H1 (cell line): ENCODE results near the gene C2CD4C. TPM values are rescaled to one million over a fixed set of nuclear protein-coding genes. Genes with fewer than 3 reads are reported as not detected.

Experiments used
- CTCF ChIA-PET: fragments of 300-600 bp; sonication (Branson Sonifier 250); formaldehyde crosslinking; loops from one replicate; lab custom pipeline; 2021; ENCODE audit not compliant: partially characterized antibody; lab: Charles Lee
- POLR2A ChIA-PET: fragments of 300-600 bp; sonication (Branson Sonifier 250); formaldehyde crosslinking; loops from one replicate; lab custom pipeline; 2021; ENCODE audit warnings: inconsistent platforms; ENCODE audit not compliant: partially characterized antibody; lab: Charles Lee
- DNase-seq, 2 experiments: peaks; one replicate each; pipeline versions ENCODE4 v3.0.0 to v3.0.0-alpha.2; 2010 to 2022; ENCODE audit warnings: low spot score in 2 of 2, low read depth in 1 of 2, mixed read lengths in 1 of 2
- FAIRE-seq: peaks from 2 replicates; lab custom pipeline; 2011; peaks lifted over from hg19 to GRCh38; lab: Jason Lieb, UNC
- H2AFZ ChIP-seq: 2 replicates; pipeline ENCODE4 v1.8.1; 2012; ENCODE audit warnings: low read length, inconsistent platforms
- H2AK5ac ChIP-seq: 2 replicates; pipeline ENCODE4 v1.6.1; 2013; ENCODE audit warnings: low read depth, low read length
- H2BK120ac ChIP-seq: replicated peaks from 2 replicates; pipeline ENCODE3; 2013; ENCODE audit warnings: low read depth, low read length, inconsistent platforms
- H2BK12ac ChIP-seq: 2 replicates; pipeline ENCODE4 v1.6.1; 2013; ENCODE audit warnings: low read depth, low read length
- H2BK15ac ChIP-seq: 2 replicates; pipeline ENCODE4 v1.6.1; 2013; ENCODE audit warnings: low read length
- H2BK20ac ChIP-seq: 2 replicates; pipeline ENCODE4 v1.6.1; 2013; ENCODE audit warnings: low read length
- H2BK5ac ChIP-seq: 2 replicates; pipeline ENCODE4 v1.6.1; 2013; ENCODE audit warnings: low read depth, low read length
- H3K14ac ChIP-seq: 2 replicates; pipeline ENCODE4 v1.6.1; 2013; ENCODE audit warnings: inconsistent platforms; ENCODE audit not compliant: insufficient read length
- H3K18ac ChIP-seq: 2 replicates; pipeline ENCODE4 v1.6.1; 2013; ENCODE audit warnings: low read length; ENCODE audit errors: extremely low read depth
- H3K23ac ChIP-seq: 2 replicates; pipeline ENCODE4 v1.6.1; 2013; ENCODE audit warnings: inconsistent platforms; ENCODE audit not compliant: insufficient read length
- H3K23me2 ChIP-seq: 2 replicates; pipeline ENCODE4 v1.6.1; 2013; ENCODE audit warnings: low read depth, low read length
- H3K27ac ChIP-seq: 2 replicates; pipeline ENCODE4 v1.6.1; 2011; ENCODE audit warnings: low read depth, low read length, inconsistent platforms
- H3K27me3 ChIP-seq, 4 experiments: replicated peaks in 1 of 4; 1 replicate in 1 of 4; 2 replicates in 3 of 4; pipeline versions ENCODE4 v1.6.1 to v1.8.1; 2011 to 2013; ENCODE audit warnings: low read length in 3 of 4, mild to moderate bottlenecking in 3 of 4, inconsistent platforms in 2 of 4, mixed read lengths in 2 of 4, moderate library complexity in 1 of 4; ENCODE audit not compliant: control insufficient read depth in 3 of 4, insufficient read depth in 3 of 4; ENCODE audit errors: extremely low read depth in 1 of 4
- H3K36me3 ChIP-seq, 4 experiments: 2 replicates each; pipeline versions ENCODE4 v1.6.1 to v1.8.1; 2011 to 2013; ENCODE audit warnings: mild to moderate bottlenecking in 4 of 4, low read length in 3 of 4, moderate library complexity in 2 of 4, control low read depth in 1 of 4, inconsistent platforms in 1 of 4; ENCODE audit not compliant: insufficient read depth in 4 of 4, control insufficient read depth in 2 of 4
- H3K4ac ChIP-seq: replicated peaks from 2 replicates; pipeline ENCODE3; 2013; ENCODE audit warnings: low read length, low read depth, mixed read lengths, inconsistent platforms; ENCODE audit not compliant: insufficient read length
- H3K4me1 ChIP-seq, 4 experiments: replicated peaks in 1 of 4; 1 replicate in 1 of 4; 2 replicates in 3 of 4; pipeline versions ENCODE4 v1.6.1 to v1.8.1; 2011 to 2013; ENCODE audit warnings: low read length in 3 of 4, inconsistent platforms in 2 of 4, mixed read lengths in 1 of 4; ENCODE audit not compliant: insufficient read depth in 4 of 4, control insufficient read depth in 3 of 4
- H3K4me2 ChIP-seq, 2 experiments: 2 replicates each; pipeline versions ENCODE4 v1.6.1 to v1.8.1; 2011 to 2013; ENCODE audit warnings: low read depth in 2 of 2, low read length in 2 of 2, control low read depth in 1 of 2, inconsistent platforms in 1 of 2, mild to moderate bottlenecking in 1 of 2; ENCODE audit not compliant: insufficient read depth in 1 of 2
- H3K4me3 ChIP-seq, 4 experiments: fragments of 200-600, 300-600 bp in 1 of 4; sonication (generic), shearing (Covaris generic), sonication (Bioruptor Twin) in 1 of 4; 2 replicates each; pipeline versions ENCODE4 v1.5.1 to v1.8.1; 2011 to 2016; ENCODE audit warnings: low read length in 4 of 4, low read depth in 3 of 4, control low read depth in 2 of 4, inconsistent platforms in 2 of 4, mild to moderate bottlenecking in 2 of 4, mixed read lengths in 1 of 4, moderate library complexity in 1 of 4; ENCODE audit not compliant: insufficient read depth in 2 of 4; ENCODE audit errors: extremely low read depth in 1 of 4
- H3K56ac ChIP-seq: replicated peaks from 2 replicates; pipeline ENCODE3; 2013; ENCODE audit warnings: low read depth, mild to moderate bottlenecking, mixed read lengths, low read length, inconsistent platforms; ENCODE audit not compliant: insufficient read length
- H3K79me1 ChIP-seq: 2 replicates; pipeline ENCODE4 v1.6.1; 2013; ENCODE audit warnings: low read depth, low read length, control low read depth
- H3K79me2 ChIP-seq, 2 experiments: 2 replicates each; pipeline versions ENCODE4 v1.6.1 to v1.8.1; 2012 to 2013; ENCODE audit warnings: low read length in 2 of 2, mild to moderate bottlenecking in 2 of 2, inconsistent platforms in 1 of 2; ENCODE audit not compliant: insufficient read depth in 2 of 2, control insufficient read depth in 1 of 2
- H3K9ac ChIP-seq, 4 experiments: replicated peaks in 1 of 4; 1 replicate in 1 of 4; 2 replicates in 3 of 4; pipeline versions ENCODE4 v1.6.1 to v1.8.1; 2011 to 2013; ENCODE audit warnings: low read depth in 3 of 4, low read length in 3 of 4, control low read depth in 2 of 4, mild to moderate bottlenecking in 2 of 4, moderate library complexity in 2 of 4, inconsistent platforms in 1 of 4; ENCODE audit errors: extremely low read depth in 1 of 4
- H3K9me3 ChIP-seq, 2 experiments: 2 replicates each; pipeline versions ENCODE4 v1.6.1 to v1.8.1; 2012 to 2013; ENCODE audit warnings: mild to moderate bottlenecking in 2 of 2, moderate library complexity in 2 of 2, control low read depth in 1 of 2, inconsistent platforms in 1 of 2, low read depth in 1 of 2, low read length in 1 of 2, mixed read lengths in 1 of 2; ENCODE audit not compliant: insufficient read depth in 2 of 2
- H4K20me1 ChIP-seq, 2 experiments: replicated peaks in 1 of 2; 2 replicates each; pipeline versions ENCODE3 to v1.8.1; 2011 to 2013; ENCODE audit warnings: inconsistent platforms in 2 of 2, low read length in 2 of 2, mild to moderate bottlenecking in 1 of 2; ENCODE audit not compliant: insufficient read depth in 2 of 2, control insufficient read depth in 1 of 2
- H4K5ac ChIP-seq: 2 replicates; pipeline ENCODE4 v1.6.1; 2013; ENCODE audit warnings: low read length, low read depth, mixed read lengths, inconsistent platforms; ENCODE audit not compliant: insufficient read length
- H4K8ac ChIP-seq: 2 replicates; pipeline ENCODE4 v1.8.0; 2013; ENCODE audit warnings: mild to moderate bottlenecking, moderate library complexity, low read length, inconsistent platforms; ENCODE audit not compliant: insufficient read depth; ENCODE audit errors: extremely low read depth
- H4K91ac ChIP-seq: replicated peaks from 2 replicates; pipeline ENCODE3; 2013; ENCODE audit warnings: low read length, mixed read lengths, inconsistent platforms; ENCODE audit not compliant: insufficient read length
- CTBP2 ChIP-seq: IDR thresholded peaks from 2 replicates; pipeline ENCODE4 v1.7.0; 2011; ENCODE audit warnings: borderline replicate concordance, mild to moderate bottlenecking, moderate library complexity, mixed read lengths, low read length; ENCODE audit not compliant: insufficient read depth, insufficient read length
- GTF2F1 ChIP-seq: IDR thresholded peaks from 2 replicates; pipeline ENCODE4 v1.6.1; 2012; ENCODE audit warnings: low read depth, low read length, improper control_type of control experiment, borderline replicate concordance
- JUND ChIP-seq: IDR thresholded peaks from 2 replicates; pipeline ENCODE4 v1.6.1; 2011; ENCODE audit warnings: mild to moderate bottlenecking, improper control_type of control experiment, low read length
- NRF1 ChIP-seq: IDR thresholded peaks from 2 replicates; pipeline ENCODE4 v1.6.1; 2011; ENCODE audit warnings: mild to moderate bottlenecking, low read depth, low read length, improper control_type of control experiment
- POU5F1 ChIP-seq: IDR thresholded peaks from 2 replicates; pipeline ENCODE4 v1.6.1; 2011; ENCODE audit warnings: low read depth, mild to moderate bottlenecking, low read length, moderate library complexity
- RFX5 ChIP-seq: IDR thresholded peaks from 2 replicates; pipeline ENCODE4 v1.6.1; 2011; ENCODE audit warnings: low read depth, low read length, improper control_type of control experiment, borderline replicate concordance
- SAP30 ChIP-seq: fragments of 300-600 bp; sonication (generic); IDR thresholded peaks from 2 replicates; pipeline ENCODE4 v1.7.1; 2012; ENCODE audit warnings: low read length, moderate library complexity, mild to moderate bottlenecking, inconsistent platforms; ENCODE audit not compliant: insufficient read depth, insufficient replicate concordance
- SIX5 ChIP-seq: IDR thresholded peaks from 2 replicates; pipeline ENCODE4 v1.6.1; 2011; ENCODE audit warnings: mild to moderate bottlenecking, low read depth, low read length
- SRF ChIP-seq: IDR thresholded peaks from 2 replicates; pipeline ENCODE4 v1.6.1; 2011; ENCODE audit warnings: mild to moderate bottlenecking, low read depth, low read length, moderate library complexity
- TBP ChIP-seq: IDR thresholded peaks from 2 replicates; pipeline ENCODE4 v1.6.1; 2011; ENCODE audit warnings: low read depth, low read length, improper control_type of control experiment
- WGBS, 2 experiments: shearing (Covaris generic) in 1 of 2; methylation state at CpG; one replicate each; pipeline versions ENCODE4 v1.1.6 to v1.1.7; 2013 to 2015; ENCODE audit warnings: low lambda C conversion rate in 2 of 2, mixed read lengths in 2 of 2, inconsistent platforms in 1 of 2, low coverage in 1 of 2, missing lambda C conversion rate in 1 of 2; ENCODE audit not compliant: insufficient replicate concordance in 2 of 2, insufficient coverage in 1 of 2, insufficient read length in 1 of 2; ENCODE audit errors: extremely low coverage in 1 of 2, missing lambda C conversion rate in 1 of 2; 5-methylcytosine and 5-hydroxymethylcytosine counted together
- polyA plus RNA-seq, 7 experiments: library from polyadenylated mRNA; depleted of rRNA in 3 of 7; stranded (reverse) in 5 of 7; unstranded in 2 of 7; fragments of >200 nt in 5 of 7; fragments of 200-250 nt in 2 of 7; gene quantifications; 1 replicate in 5 of 7; 2 replicates in 1 of 7; 4 replicates in 1 of 7; pipeline versions ENCODE4 v1.2.1 to v1.2.3, GENCODE V29; 2011 to 2013; ENCODE audit warnings: missing spikeins in 2 of 7, mixed read lengths in 2 of 7
- total RNA-seq: library from RNA; stranded (reverse); fragmentation: NEBNext Ultra II Directional; extraction: Animal tissue kit (Norgen Biotek cat#: 25700); gene quantifications from 2 replicates; pipeline ENCODE4 v1.2.1, GENCODE V29; 2021

C2CD4C gene
- total and polyA plus RNA-seq, 2 of the 8 experiments (the other 6 are each of a cell fraction or from before 2014, with no cell fraction given) = 3.8 to 6.3 TPM

- Histone ChIP-seq H2AFZ (no peak overlapping the region), H2BK5ac (no peak overlapping the region), H3K27ac (no peak overlapping the region), H2BK15ac (no peak overlapping the region), H3K79me1 (no peaks in the 10 kb centered on the region), H4K20me1 (peaks cover 0 to 5% of the 10 kb centered on the region in 2 experiments), H2BK120ac (no peak overlapping the region), H3K14ac (no peak overlapping the region), H3K4me2 (no peak overlapping the region), H2BK12ac (no peak overlapping the region), H3K4me1 (peaks cover 0 to 11% (median 2%) of the 10 kb centered on the region in 4 experiments; a peak in 3 of 7 replicates), H3K36me3 (peaks cover 0 to 2% (median 0%) of the 10 kb centered on the region in 4 experiments; a peak in 2 of 8 replicates), H4K5ac (no peak overlapping the region), H3K56ac (no peak overlapping the region), H4K91ac (no peak overlapping the region), H3K23ac (no peak overlapping the region), H3K27me3 (no peaks in the 10 kb centered on the region), H3K4me3 (no peak overlapping the region), H3K9me3 (peaks cover 0 to under 1% of the 10 kb centered on the region in 2 experiments; a peak in 1 of 4 replicates), H2BK20ac (no peak overlapping the region), H3K18ac (no peak overlapping the region), H4K8ac (peak overlapping the region; percentile 46), H2AK5ac (no peak overlapping the region), H3K4ac (no peak overlapping the region), H3K79me2 (no peaks in the 10 kb centered on the region), H3K9ac (no peak overlapping the region), H3K23me2 (peaks cover 22% of the 10 kb centered on the region; the same call in 1 of the 2 replicates)
- DNase-seq (no peak), FAIRE-seq (no peak)
- POLR2A ChIA-PET = interaction anchor here (1.0 kb wide), 1 partner anchor 10 kb away, joined by 3 read pairs; no protein-coding TSS in a partner anchor
- 85% methylated on average over 27 of the region's 27 CpGs; no CpG with 5 or more reads in 1 of the 2 experiments for WGBS, 2 experiments
- CTCF ChIA-PET = interaction anchor here (0.9 to 1.1 kb wide), 2 partner anchors 39 to 91 kb away, joined by 3 read pairs; no protein-coding TSS in a partner anchor
- TF ChIP-seq SIX5 = no peak
- TF ChIP-seq SRF = no peak
- no peak for TF ChIP-seq NRF1
- no peak for TF ChIP-seq SAP30
- TF ChIP-seq JUND = no peak
- no peak for TF ChIP-seq RFX5
- no peak for TF ChIP-seq GTF2F1
- no peak for TF ChIP-seq CTBP2
- no peak for TF ChIP-seq POU5F1
- no peak for TF ChIP-seq TBP
Measured at GRCh38 chr19:439167-439900, 30.4 kb upstream of the C2CD4C start.
